ENCODE data around the gene CDK5.

DNA sequence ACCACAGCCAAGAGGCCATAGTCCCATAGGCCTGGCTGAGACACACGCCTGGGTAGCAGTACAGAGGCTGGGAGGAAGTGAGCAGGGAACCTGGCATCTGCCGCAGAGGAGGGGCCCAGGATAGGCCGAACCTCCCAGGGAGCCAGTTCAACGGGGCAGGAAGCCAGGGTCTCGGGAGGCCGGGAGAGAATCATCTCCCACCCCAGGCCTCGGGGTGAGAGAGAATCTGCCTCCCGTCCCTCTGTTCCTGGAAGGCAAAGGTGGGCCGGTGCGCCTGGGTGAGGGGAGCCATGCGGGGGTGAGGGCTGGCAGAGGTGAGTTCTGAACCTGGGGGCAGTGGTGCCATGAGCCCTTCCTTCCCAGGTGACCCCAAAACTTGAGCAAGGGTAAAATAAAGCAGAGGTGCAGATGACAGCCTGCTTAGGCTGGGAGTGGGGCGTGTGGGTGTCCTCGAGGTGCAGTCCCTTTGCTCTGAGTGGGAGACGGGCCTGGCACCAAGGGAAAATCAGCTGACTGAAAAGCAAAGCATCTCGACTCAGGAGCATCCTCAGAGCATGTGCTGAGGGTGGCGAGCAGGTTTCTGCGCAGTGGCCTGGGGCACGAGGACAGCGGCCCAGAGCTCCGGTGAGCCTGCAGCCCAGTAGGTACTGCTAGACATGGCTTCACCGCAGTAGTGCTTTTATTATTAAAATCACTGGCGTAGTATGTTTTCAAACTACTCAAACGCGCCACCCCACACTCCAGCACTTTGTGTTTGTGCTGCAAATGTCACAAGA lies 44.1 kb upstream of the CDK5 start:
- TF ChIP-seq CTCF (IDR thresholded peaks at IDR 0.05; ENCODE audit: poor library complexity, severe bottlenecking) (no peak), TAF1 (IDR thresholded peaks at IDR 0.05; ENCODE audit: low read depth) (no peak), POLR2AphosphoS5 (IDR thresholded peaks at IDR 0.05) (no peak), EP300 (conservative IDR thresholded peaks at IDR 0.05; ENCODE audit: poor library complexity, severe bottlenecking) (no peak), EZH2 (IDR thresholded peaks at IDR 0.05; ENCODE audit: borderline replicate concordance, insufficient read depth, low read length, poor library complexity, severe bottlenecking) (no peak), MXI1 (conservative IDR thresholded peaks at IDR 0.05; ENCODE audit: poor library complexity, severe bottlenecking) (no peak), RAD21 (conservative IDR thresholded peaks at IDR 0.05) (no peak), REST (IDR thresholded peaks at IDR 0.05; ENCODE audit: borderline replicate concordance) (no peak), SMC3 (conservative IDR thresholded peaks at IDR 0.05; ENCODE audit: poor library complexity) (no peak)
